Left renal pelvis (tissue), 4 donors: ENCODE data around the gene DENND11. TPM values are rescaled to one million over a fixed set of nuclear protein-coding genes. Genes with fewer than 3 reads are reported as not detected.
"Not testable (repeated sequence)": the region's sequence is repeated elsewhere in the genome, so short reads cannot be mapped to it uniquely, and the experiment has no call there.

Experiments used
- DNase-seq, 4 donors: peaks; one replicate each; pipeline ENCODE4 v3.0.0-alpha.2; 2013; ENCODE audit warnings: low read depth in 4 of 4, low spot score in 3 of 4
- polyA plus RNA-seq, 4 donors: library from polyadenylated mRNA; unstranded; fragments of 120-200 nt; gene quantifications; one replicate each; pipeline ENCODE4 v1.2.1, GENCODE V29; 2013; ENCODE audit not compliant: insufficient read length in 4 of 4

DENND11 gene
- polyA plus RNA-seq, 4 donors: 11.4 to 30.4 (median 28.1) TPM

GRCh38 chr7:141709318-141709717 lies 7.4 kb upstream of the DENND11 start:
- DNase-seq: no peak

GRCh38 chr7:141708351-141708750 lies 6.4 kb upstream of the DENND11 start, which contains the start of gene WEE2:
Gene WEE2, plus strand, starts transcription at chr7:141708353. Its CDS starts 406 bp downstream, at chr7:141708759.
- DNase-seq: no peak

- no peak for DNase-seq
Measured at GRCh38 chr7:141706239-141707064, 4.5 kb upstream of the DENND11 start.

GRCh38 chr7:141704741-141705140 lies 2.8 kb upstream of the DENND11 start:
- DNase-seq: no peak

GRCh38 chr7:141704112-141704511 lies 2.1 kb upstream of the DENND11 start:
- no peak for DNase-seq

GRCh38 chr7:141702892-141703291 lies 926 bp upstream of the DENND11 start:
- no peak for DNase-seq

GRCh38 chr7:141701489-141702046 lies 398 bp downstream of the DENND11 start:
- peak in 1 of 4 donors; percentile 26 for DNase-seq

- no peak for DNase-seq
Measured at GRCh38 chr7:141700848-141701371, 1.1 kb downstream of the DENND11 start.

- no peak for DNase-seq
Measured at GRCh38 chr7:141700296-141700847, 1.6 kb downstream of the DENND11 start.

GRCh38 chr7:141699860-141700259 lies 2.1 kb downstream of the DENND11 start:
- no peak for DNase-seq

GRCh38 chr7:141698247-141699015 lies 3.5 kb downstream of the DENND11 start:
- DNase-seq: no peak

GRCh38 chr7:141697211-141697871 lies 4.6 kb downstream of the DENND11 start:
- DNase-seq: no peak

GRCh38 chr7:141696348-141696747 lies 5.6 kb downstream of the DENND11 start:
- no peak for DNase-seq

GRCh38 chr7:141695803-141696289 lies 6.1 kb downstream of the DENND11 start:
- no peak for DNase-seq

- no peak for DNase-seq
Measured at GRCh38 chr7:141693082-141693481, 8.9 kb downstream of the DENND11 start.

GRCh38 chr7:141691961-141692360 lies 10.0 kb downstream of the DENND11 start:
- DNase-seq: no peak

GRCh38 chr7:141691540-141691939 lies 10.4 kb downstream of the DENND11 start:
- no peak for DNase-seq

- not testable (repeated sequence) for DNase-seq
Measured at GRCh38 chr7:141689072-141689825, 12.7 kb downstream of the DENND11 start.

- DNase-seq: no peak
Measured at GRCh38 chr7:141688043-141688442, 13.9 kb downstream of the DENND11 start.
